Fibroblast of peridontal ligament (primary cell): ENCODE measurements around the gene ZCCHC17.
"Not testable (repeated sequence)": the region's sequence is repeated elsewhere in the genome, so short reads cannot be mapped to it uniquely, and the experiment has no call there.

Source experiments
- DNase-seq: peaks from one replicate; pipeline ENCODE4 v3.0.0-alpha.2; 2010; ENCODE audit errors: extremely low read depth

The ZCCHC17 gene

DNA sequence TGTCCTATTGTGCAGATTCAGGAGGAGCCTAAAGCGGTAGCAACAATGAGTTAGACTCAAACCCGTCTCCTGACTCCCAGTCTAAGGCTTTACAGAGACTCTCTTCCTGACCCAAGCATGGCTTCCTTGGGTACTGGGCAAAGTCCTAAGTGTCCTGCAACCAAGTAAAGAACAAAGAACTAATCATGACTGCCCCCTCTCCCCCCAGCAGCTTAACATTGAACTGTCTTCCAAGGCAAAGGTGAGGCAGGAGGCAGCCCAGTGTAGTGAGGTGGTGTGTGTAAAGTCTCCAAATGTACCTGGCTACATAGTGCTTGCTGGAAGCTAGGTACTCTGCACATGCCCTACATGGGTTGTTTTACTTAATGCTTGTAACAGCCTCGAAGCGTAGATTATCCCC, 73.7 kb downstream of the ZCCHC17 start:
- DNase-seq: no peak

- DNase-seq: no peak
Measured at GRCh38 chr1:31371121-31371959, 74.5 kb downstream of the ZCCHC17 start.

GRCh38 chr1:31372051-31372450, 75.2 kb downstream of the ZCCHC17 start:
- DNase-seq: no peak

DNA sequence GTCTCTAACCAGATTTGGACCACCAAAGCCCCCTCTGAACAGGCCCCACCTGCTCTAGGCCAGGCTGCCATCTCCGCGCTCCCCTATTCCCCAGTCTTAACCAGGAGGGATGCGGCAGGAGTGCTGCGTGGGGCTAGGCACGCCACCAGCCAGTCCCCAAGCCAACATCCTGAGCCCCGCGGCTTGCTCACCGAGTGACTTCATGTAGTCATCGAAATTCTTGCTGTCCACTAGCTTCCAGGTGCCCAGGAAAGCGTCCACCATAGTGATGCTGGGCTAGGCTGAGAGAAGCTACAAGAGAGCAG, 75.9 kb downstream of the ZCCHC17 start:
- DNase-seq: no peak

DNA sequence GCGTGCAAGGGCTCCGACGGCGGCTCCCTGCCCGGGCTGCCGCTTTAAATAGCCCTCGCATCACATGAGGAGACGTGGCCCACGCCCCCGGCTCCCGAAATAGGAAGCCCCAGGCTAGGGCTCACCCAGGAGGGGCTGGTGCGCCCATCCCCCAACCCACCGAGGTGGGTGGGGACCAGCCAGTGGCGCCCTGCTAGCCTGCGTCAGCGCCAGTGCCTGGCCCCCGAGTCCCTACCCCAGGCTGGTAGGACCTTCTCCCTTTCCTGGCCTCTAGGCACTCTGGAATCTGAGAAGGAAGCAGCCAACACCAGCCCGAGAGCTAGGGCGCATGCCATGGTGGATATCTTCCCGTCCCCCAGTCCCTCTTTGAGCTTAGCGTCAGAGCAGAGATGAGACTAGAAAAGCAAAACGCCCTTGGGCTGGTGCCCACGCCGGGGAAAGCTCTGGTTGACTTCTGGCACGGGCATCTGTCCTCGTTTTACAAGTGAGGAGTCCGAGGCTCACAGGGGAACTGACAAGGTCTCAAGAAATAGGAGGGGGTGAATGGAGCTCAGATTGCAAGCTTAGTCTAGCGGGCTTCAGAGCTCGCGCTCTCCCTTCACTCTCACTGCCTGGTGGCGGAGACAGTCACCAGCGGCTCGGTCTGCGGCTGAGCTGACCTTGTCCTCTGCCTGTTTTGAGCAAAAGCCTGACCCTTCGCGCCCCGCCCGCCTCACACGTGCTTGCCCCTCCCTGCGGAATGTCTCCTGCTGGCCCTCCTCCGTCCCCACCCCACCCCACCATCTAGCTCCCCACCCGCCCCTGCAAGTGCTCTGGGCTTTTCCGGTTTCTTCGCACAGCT, 76.4 kb downstream of the ZCCHC17 start, which contains the start of gene FABP3:
TSS of gene FABP3 (minus strand) at position 21 of the 841 bp plus-strand sequence. CDS start 62 bp downstream, outside the sequence.
- DNase-seq: peak; percentile 67

DNA sequence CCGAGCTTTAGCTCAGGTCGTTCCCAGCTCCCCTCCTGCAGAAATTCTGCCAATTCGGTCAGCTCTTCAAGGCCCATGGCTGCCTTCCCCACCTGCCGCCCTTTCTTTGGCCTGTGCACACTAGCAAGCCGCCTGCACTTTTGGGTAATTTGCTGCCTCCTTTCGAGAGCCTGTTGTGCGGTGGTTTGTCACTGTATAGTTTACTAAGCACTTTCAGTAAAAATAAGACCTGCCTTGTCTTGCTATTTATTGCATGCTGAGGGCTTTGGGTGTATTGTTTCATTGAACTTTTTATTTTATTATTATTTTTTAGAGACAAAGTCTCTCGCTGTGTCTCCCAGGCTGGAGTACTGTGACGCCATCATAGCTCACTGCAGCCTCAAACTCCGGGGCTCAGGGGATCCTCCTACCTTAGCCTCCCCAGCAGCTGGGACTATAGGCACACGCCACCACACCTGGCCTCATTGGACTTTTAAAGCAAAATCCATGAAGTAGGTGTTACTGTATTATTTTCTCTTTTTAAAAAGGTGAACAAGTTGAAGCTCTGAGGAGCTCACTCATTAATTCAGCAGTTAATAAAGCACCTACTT, 77.2 kb downstream of the ZCCHC17 start:
- DNase-seq: no peak

DNA sequence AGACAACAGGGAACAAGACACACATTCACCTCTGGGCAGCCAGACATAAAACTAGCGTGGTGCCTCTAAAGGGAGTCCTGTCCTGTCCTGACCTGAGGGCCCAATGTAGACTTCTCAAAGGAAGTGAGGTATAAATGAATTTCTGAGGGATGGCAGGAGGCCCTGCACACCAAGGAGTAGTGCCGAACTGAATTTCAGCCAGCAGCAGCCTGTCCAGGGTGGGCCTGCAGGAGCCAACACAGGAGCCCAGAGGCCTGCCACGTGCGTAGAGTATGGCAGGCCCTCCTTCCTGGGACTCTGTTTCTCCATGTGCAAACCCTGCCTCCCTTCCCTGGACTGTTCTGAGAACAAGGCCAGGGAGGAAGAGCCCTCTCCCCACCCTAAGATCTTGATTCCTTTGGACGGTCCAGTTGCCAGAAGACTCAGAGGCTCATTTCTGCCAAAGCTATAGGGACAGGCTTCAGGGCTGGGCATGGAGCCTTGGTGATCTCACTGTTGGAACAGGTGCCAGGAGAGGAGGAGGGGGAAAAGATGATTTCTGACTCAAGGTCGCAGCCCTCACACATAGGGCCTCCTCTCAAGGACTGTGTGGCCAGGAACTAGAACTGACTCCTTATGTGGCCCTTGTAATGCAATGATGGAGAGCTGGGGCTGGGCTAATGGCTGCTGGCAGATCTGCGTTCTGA, 77.8 kb downstream of the ZCCHC17 start:
- peak; percentile 82 for DNase-seq

DNA sequence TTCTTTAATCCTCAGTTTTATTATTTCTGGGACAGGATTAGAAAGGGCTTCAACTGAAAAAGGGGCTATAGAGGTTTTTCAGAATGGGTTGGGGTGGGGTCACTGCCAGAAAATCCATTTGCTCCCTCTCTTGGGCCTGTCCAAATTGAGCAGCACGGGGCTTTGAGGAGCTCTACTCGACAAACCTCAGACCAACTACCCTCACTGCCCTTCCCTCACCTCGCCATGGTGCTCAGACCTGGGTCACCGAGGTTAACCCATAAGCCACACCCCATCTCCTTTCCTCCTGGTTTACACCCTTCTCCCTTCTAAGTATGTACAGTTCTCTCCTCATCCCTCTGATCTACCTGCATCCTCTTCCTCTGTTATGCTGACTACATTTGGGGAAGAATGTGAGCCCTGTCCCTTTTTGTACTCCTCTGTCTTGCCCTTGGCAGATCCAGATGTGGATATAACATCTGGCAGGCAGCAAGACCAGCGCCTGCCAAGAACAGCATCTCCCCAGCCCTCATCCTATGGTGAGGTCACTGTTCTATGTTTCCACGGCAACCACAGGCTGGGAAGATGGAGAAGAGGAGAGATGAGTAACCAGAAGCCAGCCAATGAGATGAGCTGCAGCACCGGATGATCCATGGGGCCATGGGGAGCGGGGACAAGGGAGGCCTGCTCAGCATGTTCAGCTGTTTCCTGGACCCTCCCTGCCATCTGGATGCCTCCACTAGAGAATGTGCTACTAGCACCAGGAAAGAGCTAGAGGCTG, 79.7 kb downstream of the ZCCHC17 start:
- DNase-seq: peak; percentile 96

GRCh38 chr1:31377364-31377863, 80.6 kb downstream of the ZCCHC17 start:
- DNase-seq: no peak

DNA sequence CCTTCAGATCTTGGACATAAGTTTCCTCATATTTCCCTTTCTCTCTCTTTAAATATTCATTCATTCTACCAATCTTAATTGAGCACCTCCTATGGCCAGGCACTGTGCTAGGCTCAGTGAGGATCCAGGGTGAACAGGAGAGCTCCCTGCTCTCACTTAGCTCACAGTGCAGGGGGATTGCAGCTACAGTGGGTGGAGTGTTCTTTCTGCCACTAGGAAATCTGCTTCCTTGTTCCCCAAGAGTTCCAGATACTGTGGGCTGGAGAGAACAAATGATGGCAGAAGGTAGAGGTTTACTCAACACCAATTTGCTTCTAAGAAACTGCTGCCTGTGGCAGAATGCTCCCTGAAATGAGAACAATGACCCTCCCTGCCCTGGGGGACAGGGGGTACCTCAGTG, 81.2 kb downstream of the ZCCHC17 start:
- no peak for DNase-seq

- DNase-seq: no peak
Measured at GRCh38 chr1:31380181-31380580, 83.3 kb downstream of the ZCCHC17 start.

GRCh38 chr1:31381394-31382294, 84.8 kb downstream of the ZCCHC17 start:
- peak; percentile 55 for DNase-seq

GRCh38 chr1:31382379-31382989, 85.7 kb downstream of the ZCCHC17 start:
- no peak for DNase-seq

DNA sequence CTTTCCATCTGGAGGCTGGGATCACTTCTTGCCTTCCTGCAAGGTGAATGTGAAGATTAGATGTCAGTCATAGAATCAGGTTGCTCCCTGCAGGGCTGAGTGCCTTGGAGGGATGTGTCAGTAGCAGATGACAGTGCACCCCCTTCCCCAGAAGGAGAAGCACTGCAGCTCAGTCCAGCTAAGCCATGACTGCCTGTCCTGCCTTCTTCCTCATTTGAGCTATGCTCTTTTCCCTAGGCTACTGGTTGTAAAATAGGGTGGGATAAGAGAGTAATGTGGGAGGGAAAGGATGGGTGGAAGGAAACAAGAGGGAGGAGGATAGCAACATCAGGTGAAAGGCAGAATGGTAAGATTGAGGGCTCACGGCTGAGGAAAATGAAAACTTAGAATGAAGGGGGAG, 87.1 kb downstream of the ZCCHC17 start:
- no peak for DNase-seq

DNA sequence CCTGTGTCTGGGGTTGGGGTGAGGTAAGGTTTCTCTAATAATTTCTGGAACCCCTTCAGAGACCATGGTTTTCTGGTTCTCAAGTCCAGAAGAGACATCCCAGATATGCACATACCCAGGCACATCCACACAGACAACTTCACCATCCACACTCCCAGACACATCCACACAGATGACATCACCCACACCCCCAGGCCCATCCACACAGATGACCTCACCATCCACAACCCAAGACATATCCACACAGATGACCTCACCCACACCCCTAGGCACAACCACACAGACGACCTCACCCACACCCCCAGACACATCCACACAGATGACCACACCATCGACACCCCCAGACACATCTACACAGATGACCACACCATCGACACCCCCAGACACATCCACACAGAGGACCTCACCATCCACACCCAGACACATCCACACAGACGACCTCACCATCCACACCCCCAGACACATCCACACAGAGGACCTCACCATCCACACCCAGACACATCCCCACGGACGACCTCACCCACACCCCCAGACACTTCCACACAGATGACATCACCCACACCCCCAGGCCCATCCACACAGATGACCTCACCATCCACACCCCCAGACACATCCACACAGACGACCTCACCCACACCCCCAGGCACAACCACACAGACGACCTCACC, 89.9 kb downstream of the ZCCHC17 start:
- DNase-seq: not testable (repeated sequence)

DNA sequence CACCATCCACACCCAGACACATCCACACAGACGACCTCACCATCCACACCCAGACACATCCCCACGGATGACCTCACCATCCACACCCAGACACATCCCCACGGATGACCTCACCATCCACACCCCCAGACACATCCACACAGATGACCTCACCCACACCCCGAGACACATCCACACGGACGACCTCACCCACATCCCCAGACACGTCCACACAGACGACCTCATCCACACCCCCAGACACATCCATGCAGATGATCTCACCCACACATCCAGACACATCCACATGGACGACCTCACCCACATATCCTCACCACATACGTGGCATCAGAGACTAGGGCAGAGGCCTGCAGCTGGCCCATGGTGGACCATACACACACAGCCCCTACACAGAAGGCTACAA, 90.8 kb downstream of the ZCCHC17 start:
- no peak for DNase-seq

GRCh38 chr1:31389616-31390015, 92.8 kb downstream of the ZCCHC17 start:
- no peak for DNase-seq

- no peak for DNase-seq
Measured at GRCh38 chr1:31390071-31390470, 93.2 kb downstream of the ZCCHC17 start.

DNA sequence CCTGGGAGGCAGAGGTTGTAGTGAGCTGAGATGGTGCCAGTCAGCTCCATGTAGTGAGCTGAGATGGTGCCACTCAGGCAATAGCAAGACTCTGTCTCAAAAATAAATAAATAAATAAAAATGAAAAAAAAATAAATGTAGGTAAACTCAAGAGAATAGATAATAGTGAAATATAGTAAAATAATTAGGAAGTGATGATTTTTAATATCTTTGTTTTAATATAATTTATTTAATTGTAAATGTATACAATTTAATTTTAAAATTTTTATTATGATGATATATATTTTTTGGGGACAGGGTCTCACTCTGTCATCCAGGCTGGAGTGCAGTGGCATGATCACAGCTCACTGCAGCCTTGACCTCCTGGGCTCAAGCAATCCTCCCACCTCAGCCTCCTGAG, 96.6 kb downstream of the ZCCHC17 start:
- no peak for DNase-seq
